GM12891 (cell line): ENCODE measurements around the gene LAPTM4A.
"Not testable (repeated sequence)": the region's sequence is repeated elsewhere in the genome, so short reads cannot be mapped to it uniquely, and the experiment has no call there.

Source experiments
- DNase-seq: peaks from one replicate; pipeline ENCODE4 v3.0.0; 2011; ENCODE audit warnings: low spot score; ENCODE audit not compliant: insufficient read length
- FAIRE-seq: peaks from 2 replicates; lab custom pipeline; 2011; peaks lifted over from hg19 to GRCh38; lab: Jason Lieb, UNC
- PAX5 ChIP-seq: IDR thresholded peaks from 2 replicates; pipeline ENCODE4 v1.6.1; 2011; ENCODE audit warnings: low read length, moderate library complexity, mild to moderate bottlenecking; ENCODE audit not compliant: insufficient read depth, severe bottlenecking
- POLR2A ChIP-seq: IDR thresholded peaks from 2 replicates; pipeline ENCODE4 v1.6.1; 2011; ENCODE audit warnings: low read depth, low read length, control low read depth
- POLR2AphosphoS5 ChIP-seq: IDR thresholded peaks from 2 replicates; pipeline ENCODE4 v1.6.1; 2011; ENCODE audit warnings: low read depth, low read length, control low read depth
- POU2F2 ChIP-seq: IDR thresholded peaks from 2 replicates; pipeline ENCODE4 v1.6.1; 2011; ENCODE audit warnings: low read depth, mild to moderate bottlenecking, control low read depth, low read length, moderate library complexity
- SPI1 ChIP-seq: IDR thresholded peaks from 2 replicates; pipeline ENCODE4 v1.6.1; 2011; ENCODE audit warnings: low read depth, low read length, control low read depth
- TAF1 ChIP-seq: IDR thresholded peaks from 2 replicates; pipeline ENCODE4 v1.6.1; 2011; ENCODE audit warnings: low read depth, low read length, control low read depth

LAPTM4A gene

GRCh38 chr2:20054119-20054518, 2.7 kb upstream of the LAPTM4A start:
- no peak for FAIRE-seq
- no peak for DNase-seq
- no peak for TF ChIP-seq POU2F2

- no peak for FAIRE-seq
- DNase-seq: no peak
Observed at GRCh38 chr2:20052861-20053281, 1.4 kb upstream of the LAPTM4A start.

GRCh38 chr2:20052229-20052851, 912 bp upstream of the LAPTM4A start:
- no peak for FAIRE-seq
- no peak for DNase-seq
- TF ChIP-seq PAX5 (no peak), TAF1 (no peak), SPI1 (no peak), POLR2A (no peak), POLR2AphosphoS5 (no peak), POU2F2 (no peak)

More at GRCh38 chr2:20052861-20053281, 1.4 kb upstream of the LAPTM4A start:
- TF ChIP-seq POLR2AphosphoS5: no peak
- TF ChIP-seq POU2F2: no peak
- TF ChIP-seq PAX5: no peak
- TF ChIP-seq TAF1: no peak
- TF ChIP-seq POLR2A: no peak
- no peak for TF ChIP-seq SPI1

- TF ChIP-seq POLR2A (no peak), POU2F2 (peak; percentile 12; the same call in 1 of the 2 replicates)
- no peak for DNase-seq
- peak; percentile 26 for FAIRE-seq
Observed at GRCh38 chr2:20050646-20051531, 539 bp downstream of the LAPTM4A start.

- DNase-seq: no peak
- FAIRE-seq: peak; percentile 89
Observed at GRCh38 chr2:20050104-20050645, 1.3 kb downstream of the LAPTM4A start.

GRCh38 chr2:20049637-20050036, 1.8 kb downstream of the LAPTM4A start:
- FAIRE-seq: no peak
- TF ChIP-seq POLR2AphosphoS5: no peak
- TF ChIP-seq POU2F2: no peak
- no peak for TF ChIP-seq PAX5
- TF ChIP-seq POLR2A: no peak
- TF ChIP-seq SPI1: no peak
- no peak for TF ChIP-seq TAF1
- DNase-seq: no peak

More at GRCh38 chr2:20050104-20050645, 1.3 kb downstream of the LAPTM4A start:
- no peak for TF ChIP-seq TAF1
- TF ChIP-seq POLR2A: peak; percentile 25; the same call in 1 of the 2 replicates
- no peak for TF ChIP-seq PAX5
- peak; percentile 95 for TF ChIP-seq SPI1
- no peak for TF ChIP-seq POLR2AphosphoS5
- no peak for TF ChIP-seq POU2F2

GRCh38 chr2:20048488-20049448, 2.7 kb downstream of the LAPTM4A start:
- no peak for FAIRE-seq

GRCh38 chr2:20045712-20046292, 5.6 kb downstream of the LAPTM4A start:
- not testable (repeated sequence) for DNase-seq, FAIRE-seq

More at GRCh38 chr2:20048488-20049448, 2.7 kb downstream of the LAPTM4A start:
- TF ChIP-seq TAF1: no peak
- TF ChIP-seq SPI1: 0 out of 2 replicates have a peak, but pooled peaks have one; percentile 8
- TF ChIP-seq PAX5: no peak
- no peak for TF ChIP-seq POLR2A
- DNase-seq: no peak

GRCh38 chr2:20044778-20045177, 6.7 kb downstream of the LAPTM4A start:
- DNase-seq: no peak
- no peak for FAIRE-seq
- TF ChIP-seq POLR2A: no peak
- TF ChIP-seq POU2F2: no peak
- no peak for TF ChIP-seq PAX5
- TF ChIP-seq POLR2AphosphoS5: no peak
- TF ChIP-seq TAF1: no peak
- TF ChIP-seq SPI1: no peak
